ENCODE results near the gene MYOM3.
"Not testable (repeated sequence)": the region's sequence is repeated elsewhere in the genome, so short reads cannot be mapped to it uniquely, and the experiment has no call there.

The MYOM3 gene

GRCh38 chr1:24071941-24072340 is 40.0 kb downstream of the MYOM3 start:
- no peak for DNase-seq (ENCODE audit: low read depth)

- peak; percentile 48 for DNase-seq (ENCODE audit: low read depth)
These were observed 41.0 kb downstream of the MYOM3 start for GRCh38 chr1:24070821-24071393.

GRCh38 chr1:24069817-24070216 is 42.1 kb downstream of the MYOM3 start:
- DNase-seq (ENCODE audit: low read depth), result no peak

- DNase-seq (ENCODE audit: low read depth), result no peak
These were observed 44.0 kb downstream of the MYOM3 start for GRCh38 chr1:24067978-24068377.

- no peak for DNase-seq (ENCODE audit: low read depth)
These were observed 46.6 kb downstream of the MYOM3 start for GRCh38 chr1:24065304-24065703.

GRCh38 chr1:24062221-24062620 is 49.7 kb downstream of the MYOM3 start:
- DNase-seq (ENCODE audit: low read depth), result no peak

- DNase-seq (ENCODE audit: low read depth), result no peak
These were observed 51.5 kb downstream of the MYOM3 start for GRCh38 chr1:24060482-24060881.

GRCh38 chr1:24058671-24059455 is 53.1 kb downstream of the MYOM3 start:
- no peak for DNase-seq (ENCODE audit: low read depth)

GRCh38 chr1:24057171-24057570 is 54.8 kb downstream of the MYOM3 start:
- DNase-seq (ENCODE audit: low read depth), result no peak

- DNase-seq (ENCODE audit: low read depth), result no peak
These were observed 56.3 kb downstream of the MYOM3 start for GRCh38 chr1:24055681-24056080.

GRCh38 chr1:24052220-24052619 is 59.7 kb downstream of the MYOM3 start:
- DNase-seq (ENCODE audit: low read depth), result no peak

GRCh38 chr1:24051206-24051945 is 60.6 kb downstream of the MYOM3 start:
- DNase-seq (ENCODE audit: low read depth), result no peak

GRCh38 chr1:24049733-24050132 is 62.2 kb downstream of the MYOM3 start:
- DNase-seq (ENCODE audit: low read depth), result no peak

GRCh38 chr1:24048894-24049293 is 63.0 kb downstream of the MYOM3 start:
- DNase-seq (ENCODE audit: low read depth), result not testable (repeated sequence)

GRCh38 chr1:24048205-24048869 is 63.6 kb downstream of the MYOM3 start:
- DNase-seq (ENCODE audit: low read depth), result no peak

- no peak for DNase-seq (ENCODE audit: low read depth)
These were observed 64.8 kb downstream of the MYOM3 start for GRCh38 chr1:24047110-24047477.

- no peak for DNase-seq (ENCODE audit: low read depth)
These were observed 66.2 kb downstream of the MYOM3 start for GRCh38 chr1:24045771-24046170.

GRCh38 chr1:24044672-24045071 is 67.3 kb downstream of the MYOM3 start:
- not testable (repeated sequence) for DNase-seq (ENCODE audit: low read depth)

- no peak for DNase-seq (ENCODE audit: low read depth)
These were observed 68.4 kb downstream of the MYOM3 start for GRCh38 chr1:24043345-24044032.

- no peak for DNase-seq (ENCODE audit: low read depth)
These were observed 69.6 kb downstream of the MYOM3 start for GRCh38 chr1:24042315-24042714.

GRCh38 chr1:24036088-24036487 is 75.8 kb downstream of the MYOM3 start:
- DNase-seq (ENCODE audit: low read depth), result no peak

GRCh38 chr1:24032981-24033380 is 79.0 kb downstream of the MYOM3 start:
- no peak for DNase-seq (ENCODE audit: low read depth)

All from stimulated activated CD8-positive, alpha-beta memory T cell treated with anti-CD3 and anti-CD28 coated beads, Interleukin-12 subunit alpha, Interleukin-12 subunit beta, amount 100 ng/mL, for 4 hours (primary cell).